ENCODE data around the gene UNC5CL.

The UNC5CL gene

GRCh38 chr6:41000248-41000647, 38.8 kb downstream of the UNC5CL start:
- no peak for DNase-seq

DNA sequence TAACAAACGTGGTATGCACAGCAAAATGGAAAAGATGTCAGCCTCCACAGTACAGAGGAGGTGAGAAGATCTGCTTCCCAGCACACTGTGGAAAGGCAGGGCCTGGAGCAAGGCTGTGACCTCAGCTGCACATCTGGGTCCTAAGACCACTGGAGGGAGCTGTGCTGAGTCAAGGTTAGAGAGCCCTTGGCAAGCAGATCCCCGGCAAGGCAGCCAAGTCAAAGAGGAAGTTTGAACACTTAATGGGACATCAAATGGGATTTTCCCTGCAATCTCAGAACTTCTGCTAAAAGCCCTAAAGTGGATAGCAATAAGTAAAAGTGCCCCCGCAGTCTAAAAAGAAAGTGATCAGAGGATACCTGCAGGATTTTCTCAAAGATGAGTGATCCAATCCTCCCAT, 39.5 kb downstream of the UNC5CL start:
- no peak for DNase-seq

DNA sequence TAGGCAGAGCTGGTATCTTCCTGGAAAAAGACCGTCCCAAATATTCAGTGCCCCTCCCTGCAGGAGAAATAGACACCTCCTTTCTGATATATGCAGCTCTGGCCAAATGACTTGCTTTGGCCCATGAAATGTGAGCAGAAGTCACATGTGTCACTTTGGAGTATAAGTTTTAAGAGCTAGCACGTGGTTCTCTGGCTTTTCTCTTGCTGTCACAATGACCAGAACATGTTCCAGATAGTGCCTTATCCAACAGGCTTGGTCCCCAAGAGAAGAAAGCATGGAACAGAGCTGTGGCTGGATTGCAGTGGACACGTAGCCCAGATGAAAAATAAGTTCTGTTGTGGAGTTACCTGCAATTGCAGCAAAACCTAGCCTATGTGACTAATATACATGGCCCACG, 40.4 kb downstream of the UNC5CL start:
- DNase-seq, result no peak

DNA sequence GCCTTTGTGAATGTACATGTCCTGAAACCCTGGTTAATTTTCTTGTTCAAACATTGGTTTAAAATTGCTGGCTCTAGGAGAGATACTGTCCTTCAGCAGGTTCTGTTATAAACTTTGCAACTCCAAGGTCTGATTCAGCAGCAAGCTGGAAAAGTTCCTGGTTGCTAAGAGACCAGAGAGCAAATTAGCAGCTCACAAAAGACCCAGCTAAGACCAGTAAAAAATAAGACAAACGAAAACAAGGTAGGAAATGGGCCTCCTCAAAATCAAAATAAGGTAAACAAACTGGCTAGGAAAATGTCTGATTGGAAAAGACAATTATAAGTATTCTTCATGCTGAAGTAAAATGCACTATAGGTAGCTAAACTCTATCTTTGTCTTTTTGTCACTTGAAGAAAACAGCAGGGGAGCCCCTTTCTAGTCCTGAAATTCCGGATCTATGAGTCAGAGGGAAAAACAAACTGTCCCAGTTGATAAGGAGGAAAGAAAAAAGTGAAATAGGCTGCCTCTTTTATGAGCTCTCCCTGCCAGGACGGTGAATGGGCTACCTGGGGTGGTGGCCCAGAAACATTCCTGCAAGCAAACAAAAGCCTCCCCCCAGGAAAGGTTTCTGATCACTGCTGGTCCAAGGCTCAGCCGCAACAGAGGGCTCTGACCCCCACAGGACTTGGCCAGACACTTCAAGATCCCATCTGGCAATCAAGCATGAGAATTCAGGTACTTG, 41.6 kb downstream of the UNC5CL start:
- DNase-seq, result peak in 1 of 2 donors; percentile 35

DNA sequence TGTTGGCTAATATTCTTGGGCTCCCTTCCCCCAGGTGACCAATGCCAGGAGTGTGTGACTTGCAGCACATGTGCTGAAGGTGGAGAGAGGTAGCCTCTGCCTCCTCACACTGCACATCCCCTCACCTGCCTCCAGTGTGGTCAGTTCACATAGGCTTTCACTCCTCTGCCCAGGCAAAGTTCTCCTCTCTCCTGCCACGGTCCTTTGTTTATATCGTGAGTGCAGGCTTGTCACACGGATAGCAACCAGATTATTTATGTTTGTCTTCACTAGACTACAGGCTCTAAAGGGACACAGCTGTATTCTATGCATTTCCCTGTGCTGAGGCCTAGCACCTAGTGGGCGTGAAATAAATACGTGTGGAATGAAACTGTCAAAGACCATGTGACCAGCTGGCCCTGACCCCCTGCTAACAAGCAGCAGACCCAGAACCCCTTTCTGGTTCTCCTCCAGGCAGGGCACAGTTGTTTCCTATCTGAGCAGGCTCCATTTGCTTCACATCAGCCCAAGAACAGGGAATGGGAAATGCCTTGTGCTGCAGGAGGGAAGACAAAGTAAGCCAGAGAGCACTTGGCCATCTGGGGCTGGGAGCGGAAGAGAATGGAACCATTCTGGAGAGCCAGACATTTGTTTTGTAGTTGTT, 42.3 kb downstream of the UNC5CL start:
- no peak for DNase-seq

GRCh38 chr6:40992746-40993145, 46.3 kb downstream of the UNC5CL start:
- no peak for DNase-seq

- no peak for DNase-seq
Observed at GRCh38 chr6:40990301-40990700, 48.7 kb downstream of the UNC5CL start.

DNA sequence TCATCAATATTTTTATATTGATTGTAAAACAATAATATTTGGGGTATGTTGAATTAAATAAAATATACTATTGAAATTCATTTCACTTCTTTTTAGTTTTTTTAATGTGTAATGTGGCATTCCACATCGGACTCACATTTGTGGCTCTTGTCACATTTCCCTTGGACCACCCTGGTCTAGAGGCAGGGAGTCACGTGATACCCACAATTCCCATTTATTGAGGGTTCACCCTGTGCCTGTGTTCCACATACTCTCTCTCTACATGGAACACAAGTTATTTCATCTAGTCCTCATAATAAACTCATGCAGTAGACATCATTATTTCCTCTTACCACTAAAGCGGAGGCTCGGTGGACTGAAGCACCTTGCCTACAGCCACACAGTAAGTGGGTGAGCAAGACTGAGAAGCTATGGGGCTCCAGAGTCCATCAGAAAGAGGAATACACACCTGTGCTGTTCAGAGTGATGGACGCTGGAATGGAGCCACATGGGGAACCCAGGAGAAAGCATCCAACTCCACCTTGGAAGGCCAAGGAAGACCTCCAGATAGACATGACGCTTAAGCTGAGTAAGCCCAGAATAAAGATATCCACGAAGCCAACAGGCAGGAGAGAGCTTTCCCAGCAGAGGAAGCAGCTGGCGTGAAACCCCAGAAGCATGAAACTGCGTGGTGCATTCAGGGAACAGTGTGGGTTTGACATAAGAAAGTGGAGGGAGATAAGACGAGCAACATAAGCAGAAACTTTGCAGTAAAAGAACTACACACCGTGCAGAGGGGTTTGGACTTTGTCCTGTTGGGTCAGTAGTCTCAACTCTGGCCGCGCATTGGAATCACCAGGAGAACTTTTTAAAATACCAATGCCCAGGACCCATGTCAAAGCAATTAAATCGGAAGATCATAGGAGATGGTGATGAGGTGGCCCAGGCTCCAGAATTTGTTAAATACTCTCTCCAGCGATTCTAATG, 49.5 kb downstream of the UNC5CL start:
- no peak for DNase-seq

- DNase-seq, result no peak
Observed at GRCh38 chr6:40988634-40989033, 50.4 kb downstream of the UNC5CL start.

DNA sequence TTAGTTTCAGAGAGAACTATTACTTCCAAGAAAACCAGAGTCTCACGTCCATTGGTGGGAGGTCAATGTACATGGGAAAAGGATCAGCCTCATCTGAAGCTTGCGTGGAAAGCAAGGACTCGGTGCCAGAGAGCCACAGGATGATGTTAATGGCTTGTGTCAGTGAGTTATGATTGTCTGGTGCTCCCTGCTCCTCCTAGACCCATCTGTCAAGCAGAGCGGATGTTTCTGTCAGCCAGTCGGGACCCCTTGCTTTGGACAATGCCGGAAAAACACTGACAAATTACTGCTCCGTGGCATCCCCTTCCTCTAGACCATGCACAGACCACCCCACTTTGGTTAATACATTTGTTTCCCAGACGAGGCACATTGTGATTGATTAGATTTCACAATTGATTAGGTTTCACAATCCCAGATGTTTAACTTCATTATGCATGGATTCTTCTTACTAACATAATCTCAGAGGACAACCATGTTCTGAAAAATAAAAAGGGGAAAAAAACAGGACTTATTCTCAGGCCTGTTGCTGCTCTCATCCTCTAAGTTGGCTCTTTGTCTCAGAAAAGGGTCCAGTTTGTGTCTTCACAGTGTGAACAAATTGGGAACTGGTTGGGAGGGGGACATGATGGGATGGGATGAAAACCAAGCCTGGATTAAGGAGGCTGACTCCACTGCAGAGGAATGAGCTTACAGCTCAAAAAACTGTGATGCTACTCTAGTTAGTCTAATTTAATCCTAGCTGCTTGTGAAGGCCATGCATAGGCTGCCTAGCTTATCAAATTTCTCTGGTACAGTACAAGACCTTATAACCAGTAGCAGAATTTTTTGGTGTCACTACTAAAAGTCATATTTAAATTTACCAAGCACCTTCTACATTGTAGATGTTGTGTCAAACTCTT, 51.9 kb downstream of the UNC5CL start:
- DNase-seq, result no peak

DNA sequence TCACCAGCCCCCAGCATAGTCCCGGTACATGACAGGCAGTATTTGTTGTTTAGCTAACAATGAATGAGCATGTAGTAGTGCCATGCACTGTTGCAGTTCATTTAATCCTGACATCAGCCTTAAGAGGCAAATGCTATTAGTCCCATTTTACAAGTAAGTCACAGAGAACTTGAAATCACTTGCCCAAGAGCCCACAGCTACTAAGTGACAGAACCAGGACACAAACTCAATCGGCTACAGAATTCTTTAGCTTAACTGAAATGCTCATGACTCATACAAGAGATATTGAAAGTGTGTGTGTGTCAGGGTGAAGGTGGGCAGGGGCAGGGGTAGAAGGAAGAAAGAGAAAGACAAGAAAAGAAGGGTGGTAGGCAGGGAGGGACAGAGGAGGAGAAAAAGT, 52.7 kb downstream of the UNC5CL start:
- no peak for DNase-seq

DNA sequence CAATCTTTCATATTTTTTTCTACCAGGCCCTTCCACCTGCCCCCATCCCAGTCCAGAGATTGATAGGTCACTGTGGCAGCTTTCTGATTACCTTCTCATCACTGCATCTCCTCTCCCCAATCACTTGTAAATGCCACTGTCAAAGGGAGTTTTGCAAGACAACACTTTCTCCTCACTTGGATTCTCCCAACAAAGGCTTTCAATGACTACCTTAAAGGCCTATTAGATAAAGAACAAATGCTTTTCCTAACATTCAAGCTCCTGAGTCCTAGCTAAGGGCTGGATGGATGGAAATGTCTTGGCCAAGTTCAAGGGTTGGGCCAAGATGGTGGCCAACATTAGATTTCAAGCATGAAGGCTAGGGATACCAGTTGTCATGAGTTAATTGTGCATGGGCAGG, 55.3 kb downstream of the UNC5CL start:
- DNase-seq, result no peak

DNA sequence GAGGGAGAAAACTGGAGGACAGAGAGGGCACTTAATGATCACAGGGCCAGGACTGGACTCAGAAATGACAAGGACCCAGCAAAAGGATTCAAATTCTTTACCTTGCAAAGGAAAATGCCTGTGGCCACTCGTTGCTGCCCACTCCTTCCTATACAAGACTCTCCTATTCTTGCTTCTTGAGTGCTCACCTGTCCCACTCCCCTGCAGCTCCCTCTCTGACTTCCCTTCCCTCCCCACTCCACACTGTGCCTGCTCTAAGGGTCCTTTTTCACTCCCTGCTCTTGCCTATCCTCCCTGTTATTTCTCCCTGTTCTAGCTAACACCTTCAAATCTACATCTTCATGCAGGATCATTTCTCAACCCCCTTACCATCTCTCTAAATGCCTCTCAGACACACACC, 56.1 kb downstream of the UNC5CL start:
- DNase-seq, result no peak

- no peak for DNase-seq
Observed at GRCh38 chr6:40978687-40979289, 60.2 kb downstream of the UNC5CL start.

DNA sequence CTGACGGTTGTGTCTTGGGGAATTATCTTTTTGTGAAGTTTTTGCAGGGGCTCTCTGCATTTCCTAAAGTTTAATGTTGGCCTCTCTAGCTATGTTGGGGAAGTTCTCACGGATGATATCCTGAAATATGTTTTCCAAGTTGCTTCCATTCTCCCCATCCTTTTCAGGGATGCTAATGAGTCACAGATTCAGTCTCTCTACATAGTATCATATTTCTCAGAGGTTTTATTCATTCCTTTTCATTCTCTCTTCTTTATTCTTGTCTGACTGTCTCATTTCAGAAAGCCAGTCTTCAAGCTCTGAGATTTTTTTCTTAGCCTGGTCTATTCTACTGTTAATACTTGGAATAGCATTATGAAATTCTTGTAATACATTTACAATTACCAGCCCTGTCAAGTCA, 61.3 kb downstream of the UNC5CL start:
- no peak for DNase-seq

DNA sequence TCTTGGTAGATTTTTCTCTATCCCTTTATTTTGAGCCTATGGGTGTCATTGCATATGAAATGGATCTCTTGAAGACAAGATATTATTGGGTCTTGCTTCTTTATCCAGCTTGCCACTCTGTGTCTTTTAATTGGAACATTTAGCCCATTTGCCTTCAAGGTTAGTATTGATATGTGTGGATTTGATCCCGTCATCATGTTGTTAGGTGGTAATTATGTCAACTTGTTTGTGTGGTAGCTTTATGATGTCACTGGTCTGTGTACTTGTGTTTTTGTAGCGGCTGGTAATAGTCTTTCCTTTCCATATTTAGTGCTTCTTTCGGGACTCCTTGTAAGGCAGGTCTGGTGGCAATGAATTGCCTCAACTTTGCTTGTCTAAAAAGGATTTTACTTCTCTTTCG, 61.9 kb downstream of the UNC5CL start:
- no peak for DNase-seq

All from hippocampal formation (tissue), 2 donors.